ENCODE data around the gene GNPTAB. TPM values are rescaled to one million over a fixed set of nuclear protein-coding genes. Genes with fewer than 3 reads are reported as not detected.

GNPTAB gene
- total and polyA plus RNA-seq, 2 of the 13 experiments (the other 11 are each of a cell fraction or from before 2014, with no cell fraction given) = 13.6 to 19.4 TPM

GRCh38 chr12:101713059-101713682 is 117.6 kb downstream of the GNPTAB start (continued):
- TF ChIP-seq NAIF1 (CRISPR knock-in tag; IDR thresholded peaks at IDR 0.05; ENCODE audit: borderline replicate concordance) (no peak), ZNF264 (CRISPR knock-in tag; IDR thresholded peaks at IDR 0.05) (peak; percentile 84; the same call in 1 of the 2 replicates), TP53 (CRISPR knock-in tag; conservative IDR thresholded peaks at IDR 0.05) (no peak), ZNF749 (CRISPR knock-in tag; IDR thresholded peaks at IDR 0.05; ENCODE audit: borderline replicate concordance) (no peak), TFE3 (CRISPR knock-in tag; IDR thresholded peaks at IDR 0.05) (peak; percentile 99), TRIM24 (CRISPR knock-in tag; IDR thresholded peaks at IDR 0.05) (no peak), IRX3 (CRISPR knock-in tag; IDR thresholded peaks at IDR 0.05; ENCODE audit: borderline replicate concordance, low read depth) (no peak), CHD2 (IDR thresholded peaks at IDR 0.05; ENCODE audit: low read depth, low read length) (no peak), ZNF703 (CRISPR knock-in tag; IDR thresholded peaks at IDR 0.05; ENCODE audit: borderline replicate concordance) (no peak), ZNF713 (CRISPR knock-in tag; IDR thresholded peaks at IDR 0.05) (no peak), ISL2 (CRISPR knock-in tag; IDR thresholded peaks at IDR 0.05) (peak; percentile 75), ZSCAN25 (CRISPR knock-in tag; IDR thresholded peaks at IDR 0.05) (no peak), ATF1 (CRISPR knock-in tag; IDR thresholded peaks at IDR 0.05) (no peak), ATF3 (CRISPR knock-in tag; IDR thresholded peaks at IDR 0.05) (no peak), FIP1L1 (IDR thresholded peaks at IDR 0.05; ENCODE audit: borderline replicate concordance, insufficient read depth, low read depth, low read length) (no peak), ZNF841 (CRISPR knock-in tag; IDR thresholded peaks at IDR 0.05; ENCODE audit: borderline replicate concordance) (no peak), U2AF1 (optimal IDR thresholded peaks at IDR 0.05; ENCODE audit: low read depth, low read length) (no peak), ZHX1 (CRISPR knock-in tag; IDR thresholded peaks at IDR 0.05; ENCODE audit: low read depth) (0 out of 2 replicates have a peak, but pooled peaks have one; percentile 49), TRIM22 (IDR thresholded peaks at IDR 0.05) (no peak), ELK4 (CRISPR knock-in tag; IDR thresholded peaks at IDR 0.05; ENCODE audit: borderline replicate concordance) (no peak), HNRNPH1 (optimal IDR thresholded peaks at IDR 0.05; ENCODE audit: low read depth, low read length) (no peak), IKZF5 (CRISPR knock-in tag; IDR thresholded peaks at IDR 0.05) (peak; percentile 77; the same call in 1 of the 2 replicates)
